GM13976 (cell line): ENCODE data around the gene LUC7L2.
A peak's percentile ranks its signal among the peaks of the same experiment; 100 is the strongest.
"Not testable (repeated sequence)": the region's sequence is repeated elsewhere in the genome, so short reads cannot be mapped to it uniquely, and the experiment has no call there.

Experiments used
- DNase-seq: peaks from one replicate; pipeline ENCODE4 v3.0.0; 2012; ENCODE audit warnings: low spot score
- in situ Hi-C: fragments of 300-500 bp; cut with MboI; formaldehyde crosslinking; loops from one replicate; pipeline ENCODE4 v1.12.0; 2022; ENCODE audit warnings: low sequenced_read_pairs, mixed read lengths, inconsistent platforms; ENCODE audit not compliant: unreplicated experiment
- TF ChIP-seq, protein P1 (sequence below): IDR thresholded peaks from 2 replicates; pipeline ENCODE4 v1.5.1; 2012; ENCODE audit warnings: borderline replicate concordance, mild to moderate bottlenecking; ENCODE audit not compliant: insufficient read depth; ENCODE audit errors: extremely low read depth, missing control alignments, control extremely low read depth

The LUC7L2 gene, protein sequence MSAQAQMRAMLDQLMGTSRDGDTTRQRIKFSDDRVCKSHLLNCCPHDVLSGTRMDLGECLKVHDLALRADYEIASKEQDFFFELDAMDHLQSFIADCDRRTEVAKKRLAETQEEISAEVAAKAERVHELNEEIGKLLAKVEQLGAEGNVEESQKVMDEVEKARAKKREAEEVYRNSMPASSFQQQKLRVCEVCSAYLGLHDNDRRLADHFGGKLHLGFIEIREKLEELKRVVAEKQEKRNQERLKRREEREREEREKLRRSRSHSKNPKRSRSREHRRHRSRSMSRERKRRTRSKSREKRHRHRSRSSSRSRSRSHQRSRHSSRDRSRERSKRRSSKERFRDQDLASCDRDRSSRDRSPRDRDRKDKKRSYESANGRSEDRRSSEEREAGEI

DNA sequence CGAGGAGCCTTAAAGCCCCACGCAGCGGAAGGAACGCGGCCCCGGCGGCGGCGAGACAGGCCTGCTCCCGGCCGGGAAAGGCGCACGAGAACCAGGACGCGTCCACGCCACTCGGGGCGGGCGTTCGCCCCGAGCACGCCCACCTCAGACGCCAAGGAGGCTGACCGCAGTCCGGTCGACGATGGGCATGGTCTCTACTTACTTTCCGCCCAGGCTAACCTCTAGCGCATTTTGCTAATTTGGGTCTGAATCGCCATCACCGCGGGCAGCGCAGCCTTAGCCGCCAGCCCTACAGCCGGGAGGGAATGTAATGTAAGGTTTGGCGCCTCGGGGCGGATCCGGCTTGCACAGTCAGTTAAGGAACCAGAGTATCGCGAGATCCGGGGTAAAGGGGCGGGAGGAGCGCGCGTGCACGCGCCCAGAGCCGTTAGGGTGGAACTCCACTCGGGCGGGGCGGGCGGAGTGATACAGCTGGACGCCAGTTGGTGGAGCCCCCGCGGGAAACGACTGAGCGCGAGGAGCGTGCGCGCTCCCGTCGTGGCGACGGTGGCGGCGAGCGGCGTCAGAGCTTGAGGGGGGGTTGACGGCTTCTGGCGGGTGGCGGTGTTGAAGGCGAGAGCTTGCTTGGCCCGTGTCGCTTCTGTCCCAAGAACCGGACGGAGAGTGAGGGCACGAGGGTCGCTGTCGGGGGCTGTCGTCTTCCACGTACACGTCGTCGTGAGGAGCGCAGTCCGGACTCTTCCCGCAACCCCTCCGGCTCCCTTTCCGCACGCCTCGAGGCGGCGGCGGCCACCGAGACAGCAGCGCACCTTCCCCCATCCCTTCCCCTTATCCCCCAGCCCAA, at the start of gene LUC7L2:
Gene LUC7L2, plus strand, starts transcription at position 529 of the 844 bp plus-strand sequence. CDS start 368 bp downstream, outside the sequence.
- DNase-seq: peak; percentile 95
- in situ Hi-C loops: no loop called here
- TF ChIP-seq, protein P1, sequence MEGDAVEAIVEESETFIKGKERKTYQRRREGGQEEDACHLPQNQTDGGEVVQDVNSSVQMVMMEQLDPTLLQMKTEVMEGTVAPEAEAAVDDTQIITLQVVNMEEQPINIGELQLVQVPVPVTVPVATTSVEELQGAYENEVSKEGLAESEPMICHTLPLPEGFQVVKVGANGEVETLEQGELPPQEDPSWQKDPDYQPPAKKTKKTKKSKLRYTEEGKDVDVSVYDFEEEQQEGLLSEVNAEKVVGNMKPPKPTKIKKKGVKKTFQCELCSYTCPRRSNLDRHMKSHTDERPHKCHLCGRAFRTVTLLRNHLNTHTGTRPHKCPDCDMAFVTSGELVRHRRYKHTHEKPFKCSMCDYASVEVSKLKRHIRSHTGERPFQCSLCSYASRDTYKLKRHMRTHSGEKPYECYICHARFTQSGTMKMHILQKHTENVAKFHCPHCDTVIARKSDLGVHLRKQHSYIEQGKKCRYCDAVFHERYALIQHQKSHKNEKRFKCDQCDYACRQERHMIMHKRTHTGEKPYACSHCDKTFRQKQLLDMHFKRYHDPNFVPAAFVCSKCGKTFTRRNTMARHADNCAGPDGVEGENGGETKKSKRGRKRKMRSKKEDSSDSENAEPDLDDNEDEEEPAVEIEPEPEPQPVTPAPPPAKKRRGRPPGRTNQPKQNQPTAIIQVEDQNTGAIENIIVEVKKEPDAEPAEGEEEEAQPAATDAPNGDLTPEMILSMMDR: no peak

DNA sequence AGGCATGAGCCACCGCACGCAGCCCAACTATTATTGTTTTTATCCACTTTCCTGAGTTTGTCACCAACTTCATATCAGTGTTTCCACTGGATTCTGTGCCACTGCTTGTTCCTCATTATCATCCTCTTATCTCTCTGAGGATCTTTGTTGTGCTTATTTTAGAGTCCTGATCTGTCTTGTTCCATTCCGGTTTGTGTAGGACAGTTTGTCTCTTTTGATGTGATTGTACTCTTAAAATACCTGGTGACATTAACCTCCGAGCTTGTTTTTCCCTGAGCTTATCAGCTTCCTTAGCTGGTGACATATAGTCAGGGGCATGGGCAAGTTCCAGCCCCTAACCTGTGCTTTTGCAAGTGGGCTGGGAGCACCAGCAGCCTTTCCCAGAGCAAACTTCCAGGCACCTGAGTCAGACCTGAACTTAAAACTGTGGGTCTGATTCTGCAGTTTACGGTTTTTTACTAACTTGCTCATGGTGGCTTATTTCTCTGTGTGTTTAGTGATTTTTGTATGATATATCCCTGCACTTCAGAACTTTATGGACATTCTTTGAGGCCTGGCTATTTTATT, 41.7 kb upstream of the LUC7L2 start:
- TF ChIP-seq, protein P1: no peak
- in situ Hi-C loops: no loop called here
- no peak for DNase-seq

DNA sequence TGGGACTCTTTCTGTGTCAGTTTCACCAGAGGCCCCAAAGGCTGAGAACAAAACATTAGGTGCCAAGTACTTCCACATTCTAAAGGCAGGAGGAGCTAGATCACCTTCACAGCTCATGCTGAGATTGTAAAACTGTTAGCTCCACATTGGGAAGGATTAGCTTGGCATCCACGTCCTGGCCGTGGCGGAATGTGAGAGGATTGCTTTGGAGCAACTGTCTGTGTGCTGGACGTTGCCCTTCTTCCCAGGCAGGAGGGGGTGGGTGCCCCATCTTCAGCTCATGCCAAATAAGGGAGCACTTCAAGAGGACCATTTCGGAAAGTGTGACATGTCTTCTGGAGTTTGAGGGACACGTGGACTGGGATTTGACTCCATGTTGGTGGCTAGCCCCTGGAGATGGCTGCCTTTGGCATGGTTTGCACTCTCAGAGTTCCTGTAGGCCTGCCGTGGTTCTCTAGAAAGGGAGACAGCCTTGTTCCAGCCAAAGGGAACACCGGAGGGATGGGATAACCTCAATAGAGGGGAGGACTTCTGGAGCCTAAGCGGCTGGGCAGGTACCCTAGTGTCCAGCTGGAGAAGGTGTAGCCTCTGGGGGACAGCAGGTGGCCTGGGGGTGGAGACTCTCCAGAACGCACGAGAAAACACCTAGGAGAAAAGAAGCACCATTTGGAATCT, 38.5 kb upstream of the LUC7L2 start:
- DNase-seq: peak; percentile 27
- TF ChIP-seq, protein P1: peak; percentile 34
- in situ Hi-C loops: no loop called here

DNA sequence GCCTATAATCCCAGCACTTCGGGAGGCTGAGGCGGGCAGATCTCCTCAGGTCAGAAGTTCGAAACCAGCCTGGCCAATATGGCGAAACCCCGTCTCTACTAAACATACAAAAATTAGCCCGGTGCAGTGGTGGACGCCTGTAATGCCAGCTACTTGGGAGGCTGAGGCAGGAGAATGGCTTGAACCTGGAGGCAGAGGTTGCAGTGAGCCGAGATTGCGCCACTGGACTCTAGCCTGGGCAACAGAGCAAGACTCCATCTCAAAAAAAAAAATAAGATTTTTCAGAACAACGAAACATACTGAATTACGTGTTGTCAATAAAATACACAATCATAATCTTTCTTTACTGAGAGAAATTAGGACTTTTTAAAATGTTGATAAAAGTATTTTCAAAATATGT, 35.0 kb upstream of the LUC7L2 start:
- in situ Hi-C loops, DNase-seq: not testable (repeated sequence)

DNA sequence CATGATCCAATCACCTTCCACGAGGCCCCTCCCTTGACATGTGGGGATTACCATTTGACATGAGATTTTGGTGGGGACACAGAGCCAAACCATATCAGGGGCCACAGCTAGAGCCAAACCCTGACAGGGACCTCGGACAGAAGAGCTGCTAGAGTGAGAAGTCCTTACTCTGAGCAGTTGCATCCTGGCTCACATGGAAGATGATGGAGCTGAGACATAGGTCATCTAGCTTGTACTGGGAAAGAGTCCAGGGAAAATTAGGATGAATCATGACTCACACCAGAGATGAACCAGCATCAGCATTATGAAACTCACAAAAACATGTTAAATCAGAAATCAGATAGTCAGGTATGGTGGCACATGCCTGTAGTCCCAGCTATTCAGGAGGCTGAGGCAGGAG, 31.3 kb upstream of the LUC7L2 start:
- DNase-seq: no peak
- in situ Hi-C loops: no loop called here

DNA sequence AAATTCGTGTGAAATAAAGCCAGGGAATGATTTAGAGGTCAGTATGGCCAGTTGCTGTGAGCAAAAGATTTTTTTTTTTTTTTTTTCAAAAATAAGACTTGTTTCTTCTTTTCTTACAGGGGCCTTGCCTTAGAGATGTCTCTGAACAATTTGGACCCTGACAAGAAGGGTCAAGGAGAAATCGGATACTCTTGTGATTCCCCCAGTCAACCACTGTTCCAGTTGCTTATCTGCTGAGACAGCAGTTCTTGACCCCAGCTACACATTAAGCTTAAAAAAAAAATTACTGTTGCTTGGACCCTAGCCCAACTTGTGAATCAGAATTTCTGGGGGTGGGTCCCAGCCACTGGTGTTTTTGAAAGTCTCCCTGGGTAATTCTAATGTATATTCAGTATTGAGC, 30.6 kb upstream of the LUC7L2 start:
- in situ Hi-C loops: no loop called here
- TF ChIP-seq, protein P1: no peak
- DNase-seq: no peak

More for the DNA sequence above, 31.3 kb upstream of the LUC7L2 start:
- TF ChIP-seq, protein P1: no peak
